Lower leg skin (tissue), 4 donors: ENCODE measurements around the gene SLC12A2. TPM values are rescaled to one million over a fixed set of nuclear protein-coding genes. Genes with fewer than 3 reads are reported as not detected.

ENCODE experiments used
- DNase-seq, 2 donors: peaks; one replicate each; pipeline ENCODE4 v3.0.0-alpha.2; 2019; ENCODE audit warnings: low spot score in 2 of 2
- H3K4me3 ChIP-seq: fragments of 200-600 bp; sonication (generic); 2 replicates; pipeline ENCODE4 v1.5.1; 2017; ENCODE audit warnings: mild to moderate bottlenecking, low read depth; ENCODE audit not compliant: poor library complexity, severe bottlenecking
- POLR2A ChIP-seq, 2 donors: fragments of 450-650 bp; IDR thresholded peaks; one replicate each; pipeline ENCODE4 v1.6.1; 2016 to 2017; ENCODE audit warnings: antibody characterized with exemption in 2 of 2, mild to moderate bottlenecking in 1 of 2, moderate library complexity in 1 of 2
- WGBS, 2 donors: methylation state at CpG; one replicate each; pipeline ENCODE4 v1.1.5; 2018; 5-methylcytosine and 5-hydroxymethylcytosine counted together
- intact Hi-C: fragments of 100-400 bp; cut with DNase I; formaldehyde crosslinking; loops from one replicate; pipeline ENCODE4 v1.15.0; 2023; ENCODE audit warnings: low total_unique reads
- total RNA-seq, 4 donors: library from RNA; depleted of rRNA; stranded (reverse); fragments of >200 nt; gene quantifications; one replicate each; pipeline ENCODE4 v1.1.0, GENCODE V29; 2016
- TF ChIP-seq, protein P1 (sequence below), 3 donors: fragments of 450-650 bp; IDR thresholded peaks; one replicate each; pipeline ENCODE4 v1.5.1; 2016; ENCODE audit warnings: antibody characterized with exemption in 3 of 3, mild to moderate bottlenecking in 3 of 3, moderate library complexity in 2 of 3

Gene SLC12A2
- total RNA-seq, result 100 to 1,000 TPM in 2 of 4 donors, 10 to 100 TPM in 2; 61.2 to 267 (median 172) TPM

DNA sequence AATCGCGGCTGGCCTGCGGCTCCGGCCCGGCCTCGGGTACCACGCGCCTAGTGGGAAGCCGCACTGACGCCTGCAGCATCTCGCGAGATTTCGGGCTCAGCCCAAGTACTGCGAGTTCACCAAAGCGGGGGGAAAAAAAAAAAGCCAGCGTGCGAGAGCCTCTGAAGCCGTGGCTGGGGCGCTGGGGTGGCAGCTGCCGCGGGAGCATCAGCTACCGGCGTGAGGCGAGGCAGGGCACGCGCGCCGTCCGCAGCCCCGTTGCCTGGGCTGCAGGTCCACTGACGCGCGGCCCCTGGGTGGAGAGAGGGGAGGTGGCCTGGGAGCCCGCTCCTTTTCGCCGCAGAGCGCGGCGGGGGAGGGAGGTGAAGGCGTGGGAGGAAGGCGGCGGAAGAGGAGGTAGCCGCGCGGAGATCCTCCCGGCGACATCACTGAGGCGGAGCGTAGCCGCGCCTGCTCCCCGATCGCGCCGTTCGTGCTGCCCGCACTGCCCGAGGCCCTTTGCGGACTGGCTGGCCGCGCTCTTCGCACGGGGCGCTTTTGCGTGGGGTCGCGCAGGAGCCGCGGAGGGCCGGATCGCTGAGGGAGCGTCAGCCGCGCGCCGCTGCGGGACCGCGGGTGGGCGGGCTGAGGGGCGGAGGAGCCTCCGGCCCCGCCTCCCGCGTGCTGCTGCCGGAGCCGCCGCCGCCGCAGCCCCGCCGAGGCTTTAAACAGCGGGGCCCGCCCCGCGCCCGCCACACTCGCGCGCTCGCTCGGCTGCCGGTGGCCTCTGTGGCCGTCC lies at the start of gene SLC12A2:
SLC12A2 (plus strand) TSS at position 734 of the 778 bp plus-strand sequence. CDS start 189 bp downstream, outside the sequence.
- H3K4me3 ChIP-seq, result peak within 1 kb of the TSS; percentile 82
- TF ChIP-seq POLR2A (IDR thresholded peaks at IDR 0.05), result no peak
- TF ChIP-seq, protein P1, sequence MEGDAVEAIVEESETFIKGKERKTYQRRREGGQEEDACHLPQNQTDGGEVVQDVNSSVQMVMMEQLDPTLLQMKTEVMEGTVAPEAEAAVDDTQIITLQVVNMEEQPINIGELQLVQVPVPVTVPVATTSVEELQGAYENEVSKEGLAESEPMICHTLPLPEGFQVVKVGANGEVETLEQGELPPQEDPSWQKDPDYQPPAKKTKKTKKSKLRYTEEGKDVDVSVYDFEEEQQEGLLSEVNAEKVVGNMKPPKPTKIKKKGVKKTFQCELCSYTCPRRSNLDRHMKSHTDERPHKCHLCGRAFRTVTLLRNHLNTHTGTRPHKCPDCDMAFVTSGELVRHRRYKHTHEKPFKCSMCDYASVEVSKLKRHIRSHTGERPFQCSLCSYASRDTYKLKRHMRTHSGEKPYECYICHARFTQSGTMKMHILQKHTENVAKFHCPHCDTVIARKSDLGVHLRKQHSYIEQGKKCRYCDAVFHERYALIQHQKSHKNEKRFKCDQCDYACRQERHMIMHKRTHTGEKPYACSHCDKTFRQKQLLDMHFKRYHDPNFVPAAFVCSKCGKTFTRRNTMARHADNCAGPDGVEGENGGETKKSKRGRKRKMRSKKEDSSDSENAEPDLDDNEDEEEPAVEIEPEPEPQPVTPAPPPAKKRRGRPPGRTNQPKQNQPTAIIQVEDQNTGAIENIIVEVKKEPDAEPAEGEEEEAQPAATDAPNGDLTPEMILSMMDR (IDR thresholded peaks at IDR 0.05), result no peak
- WGBS, 2 donors, result 0% methylated on average over 38 to 59 of the region's 104 CpGs
- DNase-seq, result peak; percentile 89 to 97
- intact Hi-C loops, result no loop called here

GRCh38 chr5:128035689-128036088 lies 47.9 kb upstream of the SLC12A2 start:
- no peak overlapping the region for H3K4me3 ChIP-seq
- 89 to 90% methylated on average over 4 of the region's 4 CpGs for WGBS, 2 donors
- no peak for DNase-seq
- TF ChIP-seq, protein P1 (IDR thresholded peaks at IDR 0.05), result no peak
- no peak for TF ChIP-seq POLR2A (IDR thresholded peaks at IDR 0.05)
- intact Hi-C loops, result no loop called here

- intact Hi-C loops, result no loop called here
- TF ChIP-seq, protein P1 (IDR thresholded peaks at IDR 0.05), result no peak
- no peak for TF ChIP-seq POLR2A (IDR thresholded peaks at IDR 0.05)
- H3K4me3 ChIP-seq, result no peak overlapping the region
- WGBS, 2 donors, result 21 to 30% methylated on average over 1 of the region's 1 CpG
- no peak for DNase-seq
Observed at GRCh38 chr5:128036950-128037349, 46.6 kb upstream of the SLC12A2 start.

- H3K4me3 ChIP-seq, result no peak overlapping the region
- intact Hi-C loops, result no loop called here
- no peak for DNase-seq
- TF ChIP-seq, protein P1 (IDR thresholded peaks at IDR 0.05), result no peak
- TF ChIP-seq POLR2A (IDR thresholded peaks at IDR 0.05), result no peak
Observed at GRCh38 chr5:128038643-128039042, 44.9 kb upstream of the SLC12A2 start.

GRCh38 chr5:128040927-128041326 lies 42.6 kb upstream of the SLC12A2 start:
- TF ChIP-seq, protein P1 (IDR thresholded peaks at IDR 0.05), result no peak
- no peak for TF ChIP-seq POLR2A (IDR thresholded peaks at IDR 0.05)
- DNase-seq, result no peak
- H3K4me3 ChIP-seq, result no peak overlapping the region
- intact Hi-C loops, result no loop called here
- WGBS, 2 donors, result 78 to 91% methylated on average over 1 of the region's 1 CpG

- TF ChIP-seq, protein P1 (IDR thresholded peaks at IDR 0.05), result no peak
- no peak for TF ChIP-seq POLR2A (IDR thresholded peaks at IDR 0.05)
- no peak for DNase-seq
- intact Hi-C loops, result no loop called here
- no peak overlapping the region for H3K4me3 ChIP-seq
Observed at GRCh38 chr5:128052780-128053179, 30.8 kb upstream of the SLC12A2 start.
